ENCODE results near the gene GPR137. TPM values are rescaled to one million over a fixed set of nuclear protein-coding genes. Genes with fewer than 3 reads are reported as not detected.

The GPR137 gene
- total and polyA plus RNA-seq, 9 of the 15 experiments (the other 6 are each of a cell fraction or from before 2014, with no cell fraction given) = 0.32 to 26.7 (median 10.7) TPM

- TF ChIP-seq ZBTB40 (IDR thresholded peaks at IDR 0.05) = 0 out of 2 replicates have a peak, but pooled peaks have one; percentile 4
- TF ChIP-seq ZBTB40 (CRISPR knock-in tag; IDR thresholded peaks at IDR 0.05) = no peak
- TF ChIP-seq ATF6 (CRISPR knock-in tag; IDR thresholded peaks at IDR 0.05) = no peak
- TF ChIP-seq NFIC (IDR thresholded peaks at IDR 0.05) = 0 out of 2 replicates have a peak, but pooled peaks have one; percentile 36
- TF ChIP-seq NCOA1 (IDR thresholded peaks at IDR 0.05; ENCODE audit: low read depth) = 0 out of 2 replicates have a peak, but pooled peaks have one; percentile 22
- TF ChIP-seq TFAM (CRISPR knock-in tag; conservative IDR thresholded peaks at IDR 0.05) = no peak
- no peak for TF ChIP-seq BRF1 (IDR thresholded peaks at IDR 0.05; ENCODE audit: borderline replicate concordance, extremely low read depth, insufficient read length)
- TF ChIP-seq RBBP5 (IDR thresholded peaks at IDR 0.05; ENCODE audit: borderline replicate concordance, insufficient read depth, low read length, poor library complexity, severe bottlenecking) = peak; percentile 38
- peak; percentile 16; the same call in 1 of the 2 replicates for TF ChIP-seq E2F3 (CRISPR knock-in tag; IDR thresholded peaks at IDR 0.05)
- TF ChIP-seq ZNF79 (CRISPR knock-in tag; IDR thresholded peaks at IDR 0.05; ENCODE audit: low read depth) = no peak
- no peak for TF ChIP-seq IRF1 (CRISPR knock-in tag; IDR thresholded peaks at IDR 0.05; ENCODE audit: borderline replicate concordance)
- no peak for TF ChIP-seq ZNF408 (CRISPR knock-in tag; IDR thresholded peaks at IDR 0.05; ENCODE audit: low read depth)
- TF ChIP-seq ZNF830 (CRISPR knock-in tag; IDR thresholded peaks at IDR 0.05) = 0 out of 2 replicates have a peak, but pooled peaks have one; percentile 37
- TF ChIP-seq ZNF717 (CRISPR knock-in tag; IDR thresholded peaks at IDR 0.05) = no peak
- no peak for TF ChIP-seq XRCC3 (IDR thresholded peaks at IDR 0.05)
These were observed at the start of gene GPR137 (continued) for GRCh38 chr11:64284962-64285884.
